H9 (cell line): ENCODE measurements around the gene TRPV6. TPM values are rescaled to one million over a fixed set of nuclear protein-coding genes. Genes with fewer than 3 reads are reported as not detected.

ENCODE experiments used
- DNase-seq: peaks from one replicate; pipeline ENCODE4 v3.0.0-alpha.2; 2017
- H2AFZ ChIP-seq: one replicate; pipeline ENCODE4 v1.6.1; 2013; ENCODE audit warnings: mild to moderate bottlenecking, low read length, control low read depth, moderate library complexity
- H2AK5ac ChIP-seq: 2 replicates; pipeline ENCODE4 v1.6.1; 2013; ENCODE audit warnings: low read length, control low read depth, mixed read lengths; ENCODE audit not compliant: insufficient read length
- H2BK120ac ChIP-seq: one replicate; pipeline ENCODE4 v1.6.1; 2013; ENCODE audit warnings: low read depth, mild to moderate bottlenecking, low read length, control low read depth, inconsistent platforms; ENCODE audit not compliant: poor library complexity, severe bottlenecking
- H2BK12ac ChIP-seq: 2 replicates; pipeline ENCODE4 v1.6.1; 2013; ENCODE audit warnings: low read length, control low read depth, mixed read lengths, low read depth; ENCODE audit not compliant: insufficient read length
- H2BK15ac ChIP-seq: 2 replicates; pipeline ENCODE4 v1.6.1; 2013; ENCODE audit warnings: low read depth, low read length, control low read depth
- H2BK20ac ChIP-seq: one replicate; pipeline ENCODE4 v1.6.1; 2013; ENCODE audit warnings: low read depth, mild to moderate bottlenecking, low read length, control low read depth, inconsistent platforms; ENCODE audit not compliant: poor library complexity, severe bottlenecking
- H2BK5ac ChIP-seq: 2 replicates; pipeline ENCODE4 v1.6.1; 2013; ENCODE audit warnings: low read length, control low read depth, mixed read lengths; ENCODE audit not compliant: insufficient read length
- H3K14ac ChIP-seq: 2 replicates; pipeline ENCODE4 v1.6.1; 2013; ENCODE audit warnings: low read length, control low read depth; ENCODE audit not compliant: insufficient read depth
- H3K18ac ChIP-seq: 2 replicates; pipeline ENCODE4 v1.6.1; 2013; ENCODE audit warnings: low read depth, mild to moderate bottlenecking, mixed read lengths, low read length, control low read depth; ENCODE audit not compliant: insufficient read length
- H3K23ac ChIP-seq: 2 replicates; pipeline ENCODE4 v1.6.1; 2013; ENCODE audit warnings: low read length, control low read depth, mixed read lengths, low read depth; ENCODE audit not compliant: insufficient read length
- H3K23me2 ChIP-seq: 2 replicates; pipeline ENCODE4 v1.6.1; 2013; ENCODE audit warnings: low read depth, mild to moderate bottlenecking, mixed read lengths, low read length, control low read depth; ENCODE audit not compliant: insufficient read length, poor library complexity, severe bottlenecking
- H3K27ac ChIP-seq: 2 replicates; pipeline ENCODE4 v1.5.1; 2013; ENCODE audit warnings: low read length, control low read depth, mixed read lengths, low read depth; ENCODE audit not compliant: insufficient read length
- H3K27me3 ChIP-seq: 2 replicates; pipeline ENCODE4 v1.6.1; 2013; ENCODE audit warnings: low read length, control low read depth, inconsistent platforms; ENCODE audit not compliant: insufficient read depth
- H3K4ac ChIP-seq: 2 replicates; pipeline ENCODE4 v1.6.1; 2013; ENCODE audit warnings: low read depth, mild to moderate bottlenecking, control low read depth, inconsistent platforms, low read length, moderate library complexity
- H3K4me1 ChIP-seq: 2 replicates; pipeline ENCODE4 v1.6.1; 2013; ENCODE audit warnings: low read length, control low read depth, inconsistent platforms; ENCODE audit not compliant: insufficient read depth
- H3K4me2 ChIP-seq: 2 replicates; pipeline ENCODE4 v1.6.1; 2013; ENCODE audit warnings: low read length, control low read depth, mixed read lengths; ENCODE audit not compliant: insufficient read length, insufficient read depth
- H3K56ac ChIP-seq: 2 replicates; pipeline ENCODE4 v1.6.1; 2013; ENCODE audit warnings: low read depth, mild to moderate bottlenecking, mixed read lengths, low read length, control low read depth; ENCODE audit not compliant: insufficient read length
- H3K79me1 ChIP-seq: 2 replicates; pipeline ENCODE4 v1.6.1; 2013; ENCODE audit warnings: low read depth, mild to moderate bottlenecking, moderate library complexity, low read length, control low read depth, inconsistent platforms; ENCODE audit not compliant: insufficient read depth, poor library complexity, severe bottlenecking
- H3K79me2 ChIP-seq: 2 replicates; pipeline ENCODE4 v1.6.1; 2013; ENCODE audit warnings: low read length, control low read depth, inconsistent platforms; ENCODE audit not compliant: insufficient read depth
- H3K9ac ChIP-seq: 2 replicates; pipeline ENCODE4 v1.6.1; 2013; ENCODE audit warnings: low read length, control low read depth, mixed read lengths; ENCODE audit not compliant: insufficient read length; ENCODE audit errors: extremely low read depth
- H3K9me3 ChIP-seq: one replicate; pipeline ENCODE4 v1.6.1; 2013; ENCODE audit warnings: low read depth, low read length, inconsistent platforms; ENCODE audit not compliant: control insufficient read depth
- H3T11ph ChIP-seq: one replicate; pipeline ENCODE4 v1.6.1; 2013; ENCODE audit warnings: mild to moderate bottlenecking, low read length, control low read depth, inconsistent platforms
- H4K20me1 ChIP-seq: one replicate; pipeline ENCODE4 v1.6.1; 2013; ENCODE audit not compliant: control insufficient read depth, insufficient read length, insufficient read depth
- H4K5ac ChIP-seq: 2 replicates; pipeline ENCODE4 v1.6.1; 2013; ENCODE audit warnings: low read depth, mild to moderate bottlenecking, mixed read lengths, low read length, control low read depth; ENCODE audit not compliant: insufficient read length
- H4K8ac ChIP-seq: replicated peaks from 2 replicates; pipeline ENCODE4 v1.6.1; 2013; ENCODE audit warnings: low read length, control low read depth, mixed read lengths, low read depth; ENCODE audit not compliant: insufficient read length
- H4K91ac ChIP-seq: 2 replicates; pipeline ENCODE4 v1.6.1; 2013; ENCODE audit warnings: low read depth, mild to moderate bottlenecking, moderate library complexity, mixed read lengths, low read length, control low read depth; ENCODE audit not compliant: insufficient read length
- H3K27ac Mint-ChIP-seq, 3 experiments: 2 replicates in 2 of 3; 3 replicates in 1 of 3; pipeline ENCODE4 v1.8.0; 2020 to 2021; ENCODE audit warnings: mixed read lengths in 3 of 3, mild to moderate bottlenecking in 1 of 3, moderate library complexity in 1 of 3
- H3K27me3 Mint-ChIP-seq: 2 replicates; pipeline ENCODE4 v1.8.0; 2021; ENCODE audit warnings: low read depth, mild to moderate bottlenecking, moderate library complexity, mixed read lengths
- H3K36me3 Mint-ChIP-seq, 3 experiments: 2 replicates in 2 of 3; 3 replicates in 1 of 3; pipeline ENCODE4 v1.8.0; 2020 to 2021; ENCODE audit warnings: low read depth in 3 of 3, mixed read lengths in 3 of 3; ENCODE audit not compliant: insufficient read depth in 1 of 3
- H3K4me1 Mint-ChIP-seq, 2 experiments: 2 replicates each; pipeline ENCODE4 v1.8.0; 2020; ENCODE audit warnings: mixed read lengths in 2 of 2
- H3K4me3 Mint-ChIP-seq, 2 experiments: 2 replicates in 1 of 2; 3 replicates in 1 of 2; pipeline ENCODE4 v1.8.0; 2020 to 2021; ENCODE audit warnings: mild to moderate bottlenecking in 2 of 2, mixed read lengths in 2 of 2, moderate library complexity in 1 of 2
- H3K9me3 Mint-ChIP-seq, 2 experiments: 2 replicates in 1 of 2; 3 replicates in 1 of 2; pipeline ENCODE4 v1.8.0; 2020; ENCODE audit warnings: mild to moderate bottlenecking in 2 of 2, mixed read lengths in 2 of 2, moderate library complexity in 1 of 2
- WGBS: extraction: QIAGEN DNeasy Blood & Tissue Kit; methylation state at CpG from one replicate; pipeline ENCODE4 v1.1.7; 2013; ENCODE audit warnings: missing lambda C conversion rate, low lambda C conversion rate, mixed read lengths; ENCODE audit not compliant: insufficient read length; ENCODE audit errors: extremely low coverage; 5-methylcytosine and 5-hydroxymethylcytosine counted together
- total RNA-seq: library from RNA; stranded (reverse); gene quantifications from 2 replicates; pipeline ENCODE4 v1.2.1, GENCODE V29; 2021
- TF ChIP-seq, protein P1 (sequence below): fragments of 200-600 bp; sonication (generic); conservative IDR thresholded peaks from 3 replicates; pipeline ENCODE4 v1.8.0; 2021; ENCODE audit warnings: antibody characterized with exemption, mild to moderate bottlenecking

TRPV6 gene
- total RNA-seq, 1 experiment from 2014 or later, result 0.61 TPM

DNA sequence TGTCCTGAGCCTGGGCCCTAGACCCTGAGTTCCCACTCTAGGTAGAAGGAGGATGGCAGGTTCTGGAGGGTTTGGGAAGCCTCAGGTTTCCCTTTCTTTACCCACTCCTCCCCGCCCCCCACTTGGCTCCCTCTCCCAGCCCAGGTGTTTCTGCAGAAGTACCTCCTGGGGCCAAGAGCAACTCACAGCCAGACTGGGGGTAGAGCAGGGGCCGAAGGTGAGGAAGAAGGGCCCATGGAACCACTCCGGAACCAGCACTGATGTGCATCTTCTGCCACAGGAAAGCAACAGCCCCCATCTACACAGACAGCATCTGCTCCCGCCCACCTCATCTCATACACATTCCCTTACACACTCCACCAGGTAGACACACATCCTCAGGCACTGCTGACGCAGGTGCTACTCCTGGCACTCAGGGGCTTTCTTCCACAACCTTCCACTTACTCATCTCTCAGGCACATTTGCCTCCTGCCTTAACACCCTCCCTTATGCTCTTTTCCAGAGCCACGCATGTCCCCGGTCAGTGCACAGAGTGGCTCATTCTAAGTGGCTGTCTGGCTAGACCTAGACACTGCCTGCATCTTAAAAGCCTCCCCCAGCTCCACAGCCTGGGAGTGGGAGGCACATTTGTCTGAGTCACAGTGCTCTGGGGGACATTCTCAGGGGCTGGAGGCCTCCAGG is 28.8 kb downstream of the TRPV6 start:
- no peaks in the 10 kb centered on the region for H3K9me3 ChIP-seq
- Mint-ChIP-seq H3K4me3 (peak overlapping the region in 1 of 2 experiments; percentile 0; a peak in 1 of 5 replicates), H3K27ac (no peak overlapping the region; a peak in 1 of 7 replicates), H3K4me1 (peaks cover 22 to 31% of the 10 kb centered on the region in 2 experiments), H3K36me3 (0 out of 7 replicates have a peak, but pooled peaks cover 0 to 4% (median 0%) of the 10 kb centered on the region in 3 experiments), H3K27me3 (peaks cover 25% of the 10 kb centered on the region), H3K9me3 (no peaks in the 10 kb centered on the region; a peak in 1 of 5 replicates)
- H2BK15ac ChIP-seq, result no peak overlapping the region; the same call in 1 of the 2 replicates
- H3K14ac ChIP-seq, result no peak overlapping the region
- H4K5ac ChIP-seq, result no peak overlapping the region
- TF ChIP-seq, protein P1, sequence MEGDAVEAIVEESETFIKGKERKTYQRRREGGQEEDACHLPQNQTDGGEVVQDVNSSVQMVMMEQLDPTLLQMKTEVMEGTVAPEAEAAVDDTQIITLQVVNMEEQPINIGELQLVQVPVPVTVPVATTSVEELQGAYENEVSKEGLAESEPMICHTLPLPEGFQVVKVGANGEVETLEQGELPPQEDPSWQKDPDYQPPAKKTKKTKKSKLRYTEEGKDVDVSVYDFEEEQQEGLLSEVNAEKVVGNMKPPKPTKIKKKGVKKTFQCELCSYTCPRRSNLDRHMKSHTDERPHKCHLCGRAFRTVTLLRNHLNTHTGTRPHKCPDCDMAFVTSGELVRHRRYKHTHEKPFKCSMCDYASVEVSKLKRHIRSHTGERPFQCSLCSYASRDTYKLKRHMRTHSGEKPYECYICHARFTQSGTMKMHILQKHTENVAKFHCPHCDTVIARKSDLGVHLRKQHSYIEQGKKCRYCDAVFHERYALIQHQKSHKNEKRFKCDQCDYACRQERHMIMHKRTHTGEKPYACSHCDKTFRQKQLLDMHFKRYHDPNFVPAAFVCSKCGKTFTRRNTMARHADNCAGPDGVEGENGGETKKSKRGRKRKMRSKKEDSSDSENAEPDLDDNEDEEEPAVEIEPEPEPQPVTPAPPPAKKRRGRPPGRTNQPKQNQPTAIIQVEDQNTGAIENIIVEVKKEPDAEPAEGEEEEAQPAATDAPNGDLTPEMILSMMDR, result no peak
- H3K4me1 ChIP-seq, result peaks cover 3% of the 10 kb centered on the region; the same call in 1 of the 2 replicates
- H3K4ac ChIP-seq, result no peak overlapping the region
- no CpG with 5 or more reads among the region's 7 CpGs for WGBS
- no peak overlapping the region for H2BK120ac ChIP-seq
- no peaks in the 10 kb centered on the region for H4K20me1 ChIP-seq
- H3T11ph ChIP-seq, result no peak overlapping the region
- no peak overlapping the region for H3K56ac ChIP-seq
- no peak overlapping the region for H2AK5ac ChIP-seq
- no peak for DNase-seq
- H3K79me1 ChIP-seq, result no peaks in the 10 kb centered on the region
- no peak overlapping the region for H3K9ac ChIP-seq
- peaks cover 17% of the 10 kb centered on the region for H3K23me2 ChIP-seq
- H3K4me2 ChIP-seq, result no peak overlapping the region
- H3K23ac ChIP-seq, result no peak overlapping the region
- no peak overlapping the region for H4K8ac ChIP-seq
- H3K79me2 ChIP-seq, result no peaks in the 10 kb centered on the region
- peaks cover 4% of the 10 kb centered on the region; the same call in 1 of the 2 replicates for H3K27me3 ChIP-seq
- no peak overlapping the region for H4K91ac ChIP-seq
- H2BK20ac ChIP-seq, result no peak overlapping the region
- H2BK5ac ChIP-seq, result no peak overlapping the region
- H2BK12ac ChIP-seq, result no peak overlapping the region
- H2AFZ ChIP-seq, result no peak overlapping the region
- no peak overlapping the region for H3K18ac ChIP-seq
- H3K27ac ChIP-seq, result no peak overlapping the region
